Neural progenitor cell (in vitro differentiated cells): ENCODE results near the gene TRIM42.

ENCODE experiments used
- CTCF ChIP-seq: fragments of 200-600 bp; sonication (generic); IDR thresholded peaks from 2 replicates; pipeline ENCODE4 v1.5.1; 2017; ENCODE audit warnings: antibody characterized with exemption, mild to moderate bottlenecking
- EZH2 ChIP-seq: fragments of 200-600 bp; sonication (generic); IDR thresholded peaks from 2 replicates; pipeline ENCODE4 v1.6.1; 2017; ENCODE audit warnings: antibody characterized with exemption, mild to moderate bottlenecking, moderate library complexity
- EZH2phosphoT487 ChIP-seq: fragments of 200-600 bp; sonication (generic); IDR thresholded peaks from 2 replicates; pipeline ENCODE4 v1.6.1; 2017; ENCODE audit warnings: antibody characterized with exemption

- TF ChIP-seq EZH2, result no peak
- TF ChIP-seq CTCF, result no peak
- TF ChIP-seq EZH2phosphoT487, result no peak
Measured at GRCh38 chr3:140731440-140732119, 53.7 kb downstream of the TRIM42 start.
